IMR-90 (cell line): ENCODE data around the gene IFRD2. TPM values are rescaled to one million over a fixed set of nuclear protein-coding genes. Genes with fewer than 3 reads are reported as not detected.

ENCODE experiments used
- ATAC-seq: fragments of 200-7000 bp; cut with Tn5 transposase; 2 replicates; pipeline ENCODE4 v1.9.1; 2020; ENCODE audit warnings: low read depth, mild to moderate bottlenecking, moderate library complexity
- BruUV-seq: library from RNA; stranded (reverse); fragments of 400-500 nt; replicated peaks from 2 replicates; lab custom pipeline; 2021; lab: Mats Ljungman, UMichigan
- CTCF ChIA-PET: fragments of 300-600 bp; formaldehyde crosslinking; extraction: SDS; loops from one replicate; lab custom pipeline; 2021; ENCODE audit warnings: antibody characterized with exemption; lab: Yijun Ruan, JAX
- POLR2A ChIA-PET: fragments of 300-600 bp; sonication (Branson Sonifier 250); formaldehyde crosslinking; loops from one replicate; lab custom pipeline; 2022; ENCODE audit warnings: antibody characterized with exemption; ENCODE audit not compliant: unreplicated experiment; lab: Charles Lee
- DNase-seq: peaks from one replicate; pipeline ENCODE4 v3.0.0; 2013
- H2AFZ ChIP-seq: replicated peaks from 2 replicates; pipeline ENCODE3; 2013; ENCODE audit warnings: low read length, mild to moderate bottlenecking; ENCODE audit not compliant: poor library complexity
- H2AK5ac ChIP-seq: 2 replicates; pipeline ENCODE4 v1.6.1; 2013; ENCODE audit warnings: low read depth, low read length, inconsistent platforms
- H2AK9ac ChIP-seq: replicated peaks from 2 replicates; pipeline ENCODE3; 2013; ENCODE audit warnings: mild to moderate bottlenecking, low read depth, low read length, moderate library complexity; ENCODE audit not compliant: poor library complexity
- H2BK120ac ChIP-seq: 2 replicates; pipeline ENCODE4 v1.6.1; 2013; ENCODE audit warnings: low read depth, low read length, inconsistent platforms
- H2BK15ac ChIP-seq: 3 replicates; pipeline ENCODE4 v1.6.1; 2013; ENCODE audit warnings: low read depth, low read length, inconsistent platforms
- H2BK20ac ChIP-seq: 2 replicates; pipeline ENCODE4 v1.6.1; 2013; ENCODE audit warnings: low read depth, mild to moderate bottlenecking, inconsistent platforms, low read length, moderate library complexity
- H2BK5ac ChIP-seq: 2 replicates; pipeline ENCODE4 v1.6.1; 2013; ENCODE audit warnings: mild to moderate bottlenecking, low read depth, low read length, inconsistent platforms; ENCODE audit not compliant: poor library complexity, severe bottlenecking
- H3K14ac ChIP-seq: replicated peaks from 2 replicates; pipeline ENCODE4 v1.6.1; 2013; ENCODE audit warnings: low read depth, low read length, inconsistent platforms
- H3K18ac ChIP-seq: 2 replicates; pipeline ENCODE4 v1.6.1; 2013; ENCODE audit warnings: low read depth, low read length, control low read depth
- H3K23ac ChIP-seq: 2 replicates; pipeline ENCODE4 v1.6.1; 2013; ENCODE audit warnings: low read depth, low read length, inconsistent platforms
- H3K27ac ChIP-seq: 2 replicates; pipeline ENCODE4 v1.5.1; 2013; ENCODE audit warnings: mild to moderate bottlenecking, control low read depth, low read length; ENCODE audit not compliant: insufficient read depth
- H3K27me3 ChIP-seq: 2 replicates; pipeline ENCODE4 v1.6.1; 2013; ENCODE audit warnings: low read length; ENCODE audit not compliant: control insufficient read depth, insufficient read depth
- H3K36me3 ChIP-seq: 2 replicates; pipeline ENCODE4 v1.6.1; 2013; ENCODE audit warnings: low read length, mixed read lengths; ENCODE audit not compliant: control insufficient read depth, insufficient read depth
- H3K4ac ChIP-seq: 2 replicates; pipeline ENCODE4 v1.6.1; 2013; ENCODE audit warnings: low read depth, low read length, inconsistent platforms
- H3K4me1 ChIP-seq: 2 replicates; pipeline ENCODE4 v1.6.1; 2013; ENCODE audit warnings: low read length, mixed read lengths; ENCODE audit not compliant: control insufficient read depth, insufficient read depth
- H3K4me2 ChIP-seq: 2 replicates; pipeline ENCODE4 v1.6.1; 2013; ENCODE audit warnings: low read depth, mild to moderate bottlenecking, control low read depth, low read length, moderate library complexity
- H3K4me3 ChIP-seq: 2 replicates; pipeline ENCODE4 v1.5.1; 2013; ENCODE audit warnings: low read depth, mild to moderate bottlenecking, control low read depth, low read length, moderate library complexity; ENCODE audit not compliant: insufficient read depth
- H3K56ac ChIP-seq: 2 replicates; pipeline ENCODE4 v1.6.1; 2013; ENCODE audit warnings: low read length, inconsistent platforms; ENCODE audit not compliant: insufficient read depth; ENCODE audit errors: extremely low read depth
- H3K79me1 ChIP-seq, 2 experiments: 2 replicates each; pipeline ENCODE4 v1.6.1; 2013; ENCODE audit warnings: low read length in 2 of 2, inconsistent platforms in 1 of 2, low read depth in 1 of 2
- H3K9ac ChIP-seq: 2 replicates; pipeline ENCODE4 v1.6.1; 2013; ENCODE audit warnings: low read depth, low read length, control low read depth
- H3K9me1 ChIP-seq: 2 replicates; pipeline ENCODE4 v1.6.1; 2013; ENCODE audit warnings: low read length, inconsistent platforms; ENCODE audit not compliant: insufficient read depth
- H3K9me3 ChIP-seq: 2 replicates; pipeline ENCODE4 v1.6.1; 2013; ENCODE audit warnings: low read length; ENCODE audit not compliant: control insufficient read depth, insufficient read depth
- H4K20me1 ChIP-seq: 2 replicates; pipeline ENCODE4 v1.6.1; 2013; ENCODE audit warnings: low read length, inconsistent platforms; ENCODE audit not compliant: insufficient read depth
- H4K5ac ChIP-seq: 2 replicates; pipeline ENCODE4 v1.6.1; 2013; ENCODE audit warnings: mild to moderate bottlenecking, low read depth, low read length, control low read depth
- H4K8ac ChIP-seq, 2 experiments: 2 replicates each; pipeline ENCODE4 v1.6.1; 2013; ENCODE audit warnings: low read depth in 2 of 2, low read length in 2 of 2, control low read depth in 1 of 2, inconsistent platforms in 1 of 2
- H4K91ac ChIP-seq: 2 replicates; pipeline ENCODE4 v1.6.1; 2013; ENCODE audit warnings: low read depth, low read length, inconsistent platforms; ENCODE audit not compliant: insufficient read depth
- BHLHE40 ChIP-seq: fragments of 150-350 bp; IDR thresholded peaks from 2 replicates; pipeline ENCODE4 v1.6.1; 2016; ENCODE audit warnings: mild to moderate bottlenecking, low read depth, low read length
- CEBPB ChIP-seq: IDR thresholded peaks from 2 replicates; pipeline ENCODE4 v1.6.1; 2012; ENCODE audit warnings: low read depth, low read length, improper control_type of control experiment
- CHD1 ChIP-seq: IDR thresholded peaks from 2 replicates; pipeline ENCODE4 v1.6.1; 2012; ENCODE audit warnings: low read depth, low read length, improper control_type of control experiment
- CTCF ChIP-seq: conservative IDR thresholded peaks from 2 replicates; pipeline ENCODE4 v1.5.1; 2012; ENCODE audit warnings: mild to moderate bottlenecking, low read depth, low read length, improper control_type of control experiment
- ELK1 ChIP-seq: fragments of 150-350 bp; IDR thresholded peaks from 2 replicates; pipeline ENCODE4 v1.6.1; 2016; ENCODE audit warnings: low read depth, mild to moderate bottlenecking, low read length, moderate library complexity, borderline replicate concordance
- FOS ChIP-seq: fragments of 150-350 bp; IDR thresholded peaks from 2 replicates; pipeline ENCODE4 v1.6.1; 2016; ENCODE audit warnings: low read depth, low read length
- MAFK ChIP-seq: IDR thresholded peaks from 2 replicates; pipeline ENCODE4 v1.6.1; 2012; ENCODE audit warnings: low read depth, low read length, improper control_type of control experiment
- MAZ ChIP-seq: IDR thresholded peaks from 2 replicates; pipeline ENCODE4 v1.6.1; 2012; ENCODE audit warnings: low read depth, mild to moderate bottlenecking, low read length, improper control_type of control experiment, moderate library complexity, borderline replicate concordance
- MXI1 ChIP-seq: IDR thresholded peaks from 2 replicates; pipeline ENCODE4 v1.6.1; 2012; ENCODE audit warnings: low read depth, mild to moderate bottlenecking, low read length, moderate library complexity, borderline replicate concordance
- NFE2L2 ChIP-seq: fragments of 150-350 bp; IDR thresholded peaks from 2 replicates; pipeline ENCODE4 v1.6.1; 2016; ENCODE audit warnings: low read depth, mild to moderate bottlenecking, low read length
- POLR2A ChIP-seq: IDR thresholded peaks from 2 replicates; pipeline ENCODE4 v1.6.1; 2012; ENCODE audit warnings: mild to moderate bottlenecking, low read depth, low read length
- RAD21 ChIP-seq: IDR thresholded peaks from 2 replicates; pipeline ENCODE4 v1.6.1; 2012; ENCODE audit warnings: low read length, improper control_type of control experiment
- RCOR1 ChIP-seq: IDR thresholded peaks from 2 replicates; pipeline ENCODE4 v1.6.1; 2012; ENCODE audit warnings: mild to moderate bottlenecking, low read length, improper control_type of control experiment; ENCODE audit not compliant: insufficient replicate concordance
- RFX5 ChIP-seq: IDR thresholded peaks from 2 replicates; pipeline ENCODE4 v1.8.0; 2012; ENCODE audit warnings: low read depth, mild to moderate bottlenecking, low read length, moderate library complexity
- SMC3 ChIP-seq: fragments of 150-350 bp; IDR thresholded peaks from 2 replicates; pipeline ENCODE4 v1.6.1; 2016; ENCODE audit warnings: low read depth, mild to moderate bottlenecking, antibody characterized with exemption, low read length, moderate library complexity
- USF2 ChIP-seq: fragments of 150-350 bp; IDR thresholded peaks from 2 replicates; pipeline ENCODE4 v1.6.1; 2017; ENCODE audit warnings: mild to moderate bottlenecking, antibody characterized with exemption, low read length, low read depth
- WGBS, 2 experiments: methylation state at CpG; one replicate each; pipeline versions ENCODE4 v1.1.5 to v1.1.7; 2013; ENCODE audit warnings: missing lambda C conversion rate in 2 of 2; ENCODE audit not compliant: insufficient read length in 1 of 2; ENCODE audit errors: extremely low coverage in 2 of 2; 5-methylcytosine and 5-hydroxymethylcytosine counted together
- dilution Hi-C: fragments of 300-500 bp; cut with HindIII; formaldehyde crosslinking; loops from one replicate; pipeline ENCODE4 v1.14.3; 2018; ENCODE audit warnings: low sequenced_read_pairs; ENCODE audit not compliant: unreplicated experiment
- in situ Hi-C: fragments of 300-500 bp; cut with MboI; formaldehyde crosslinking; loops from 3 replicates; pipeline ENCODE4 v1.14.3; 2019; ENCODE audit warnings: low sequenced_read_pairs, inconsistent platforms, mixed read lengths
- intact Hi-C: fragments of 100-400 bp; cut with micrococcal nuclease; formaldehyde crosslinking; loops from 2 replicates; pipeline ENCODE4 v1.10.0; 2022
- polyA plus RNA-seq, 3 experiments: library from polyadenylated mRNA; depleted of rRNA; stranded (reverse); fragments of >200 nt; gene quantifications; 2 replicates each; pipeline ENCODE4 v1.2.3, GENCODE V29; 2012; ENCODE audit warnings: low replicate concordance in 1 of 3
- total RNA-seq: library from RNA; depleted of rRNA; stranded (reverse); fragments of >200 nt; gene quantifications from 2 replicates; pipeline ENCODE4 v1.2.3, GENCODE V29; 2012

The IFRD2 gene
- total and polyA plus RNA-seq, 2 of the 4 experiments (the other 2 are of a cell fraction): 52.7 to 79.1 TPM

GRCh38 chr3:50341537-50341936 is 49.3 kb upstream of the IFRD2 start:
- TF ChIP-seq RAD21 (no peak), CEBPB (no peak), RCOR1 (no peak), FOS (no peak), MXI1 (no peak), ELK1 (no peak), MAFK (no peak), RFX5 (no peak), NFE2L2 (no peak), POLR2A (no peak), BHLHE40 (no peak), SMC3 (no peak), CHD1 (no peak), USF2 (no peak), CTCF (no peak), MAZ (no peak)
- ChIA-PET CTCF (no interaction called here), POLR2A (no interaction called here)
- H3K79me1 ChIP-seq: peaks cover 8 to 31% of the 10 kb centered on the region in 2 experiments; a peak in 3 of 4 replicates
- ATAC-seq (no peak), DNase-seq (no peak)
- intact Hi-C loops (no loop called here), dilution Hi-C loops (no loop called here), in situ Hi-C loops (loop anchor here (25.0 kb wide), 3 partner anchors 1046 to 1821 kb away; partner anchors contain the start of genes ABHD14B, GPR62, MANF and PCBP4)
- peak overlapping the region; percentile 23 for H2AK9ac ChIP-seq
- peaks cover 11% of the 10 kb centered on the region for H3K9me1 ChIP-seq
- no peak overlapping the region for H3K18ac ChIP-seq
- WGBS, 2 experiments: 100% methylated on average over 2 of the region's 9 CpGs; no CpG with 5 or more reads in 1 of the 2 experiments
- H3K9me3 ChIP-seq: no peaks in the 10 kb centered on the region
- H4K8ac ChIP-seq: peak overlapping the region; percentile 59 to 97; a peak in 2 of 4 replicates
- no peak overlapping the region for H3K27ac ChIP-seq
- H4K20me1 ChIP-seq: peaks cover 2% of the 10 kb centered on the region; the same call in 1 of the 2 replicates
- H3K4ac ChIP-seq: peak overlapping the region; percentile 81
- H3K4me2 ChIP-seq: no peak overlapping the region
- no peak overlapping the region for H3K4me3 ChIP-seq
- H3K9ac ChIP-seq: no peak overlapping the region
- H3K36me3 ChIP-seq: no peaks in the 10 kb centered on the region
- H2AFZ ChIP-seq: peak overlapping the region; percentile 94
- H2BK15ac ChIP-seq: no peak overlapping the region
- 0 out of 2 replicates have a peak overlapping the region, but pooled peaks have one; percentile 62 for H3K23ac ChIP-seq
- H2BK120ac ChIP-seq: no peak overlapping the region
- H4K5ac ChIP-seq: no peak overlapping the region
- BruUV-seq: no TSS peak
- no peak overlapping the region for H2BK5ac ChIP-seq
- H3K56ac ChIP-seq: no peak overlapping the region
- H2BK20ac ChIP-seq: no peak overlapping the region
- H3K27me3 ChIP-seq: no peaks in the 10 kb centered on the region
- no peak overlapping the region for H3K14ac ChIP-seq
- H3K4me1 ChIP-seq: peaks cover 18% of the 10 kb centered on the region
- H4K91ac ChIP-seq: no peak overlapping the region
- 0 out of 2 replicates have a peak overlapping the region, but pooled peaks have one; percentile 43 for H2AK5ac ChIP-seq
